Activated T-cell treated with anti-CD3 and anti-CD28 coated beads, Interleukin-2, amount 50 U/mL, for 24 hours (primary cell): ENCODE data around the gene C2orf15.
"Not testable (repeated sequence)": the region's sequence is repeated elsewhere in the genome, so short reads cannot be mapped to it uniquely, and the experiment has no call there.

Experiments used
- DNase-seq: peaks from one replicate; pipeline ENCODE4 v3.0.0-alpha.2; 2020
- H3K27ac Mint-ChIP-seq: 2 replicates; pipeline ENCODE4 v1.8.0; 2020; ENCODE audit warnings: mild to moderate bottlenecking, mixed read lengths
- H3K27me3 Mint-ChIP-seq: 2 replicates; pipeline ENCODE4 v1.8.0; 2020; ENCODE audit warnings: mixed read lengths
- H3K36me3 Mint-ChIP-seq: 2 replicates; pipeline ENCODE4 v1.8.0; 2020; ENCODE audit warnings: low read depth, mixed read lengths
- H3K4me1 Mint-ChIP-seq: 2 replicates; pipeline ENCODE4 v1.8.0; 2020; ENCODE audit warnings: low read depth, mixed read lengths
- H3K4me3 Mint-ChIP-seq: 2 replicates; pipeline ENCODE4 v1.8.0; 2020; ENCODE audit warnings: mild to moderate bottlenecking, moderate library complexity, mixed read lengths
- H3K9me3 Mint-ChIP-seq: 2 replicates; pipeline ENCODE4 v1.8.0; 2020; ENCODE audit warnings: mixed read lengths

C2orf15 gene

GRCh38 chr2:99141110-99142108 lies at the start of gene C2orf15:
C2orf15 (plus strand) TSS chr2:99141707; CDS start chr2:99150559, 8,852 bp downstream.
- Mint-ChIP-seq H3K9me3 (peaks cover 3% of the 10 kb centered on the region), H3K27me3 (no peaks in the 10 kb centered on the region), H3K36me3 (peaks cover 16% of the 10 kb centered on the region), H3K4me3 (peak within 1 kb of the TSS; percentile 96), H3K27ac (peak within 1 kb of the TSS; percentile 96), H3K4me1 (peaks cover 24% of the 10 kb centered on the region)
- DNase-seq: peak; percentile 99

- Mint-ChIP-seq H3K27ac (peak overlapping the region; percentile 31), H3K4me1 (peaks cover 14% of the 10 kb centered on the region), H3K4me3 (no peak overlapping the region)
These were observed 44.8 kb upstream of the C2orf15 start for GRCh38 chr2:99096728-99097127.

GRCh38 chr2:99101697-99102096 lies 39.8 kb upstream of the C2orf15 start:
- DNase-seq: no peak
- Mint-ChIP-seq H3K27ac (no peak overlapping the region), H3K36me3 (peaks cover 3% of the 10 kb centered on the region), H3K4me3 (no peak overlapping the region), H3K4me1 (peaks cover 10% of the 10 kb centered on the region), H3K9me3 (no peaks in the 10 kb centered on the region), H3K27me3 (no peaks in the 10 kb centered on the region)

More at GRCh38 chr2:99096728-99097127, 44.8 kb upstream of the C2orf15 start:
- DNase-seq: no peak
- Mint-ChIP-seq H3K9me3 (peaks cover 9% of the 10 kb centered on the region), H3K36me3 (no peaks in the 10 kb centered on the region), H3K27me3 (no peaks in the 10 kb centered on the region)

GRCh38 chr2:99104006-99104405 lies 37.5 kb upstream of the C2orf15 start:
- peaks cover 7% of the 10 kb centered on the region for H3K4me1 Mint-ChIP-seq
- H3K9me3 Mint-ChIP-seq: no peaks in the 10 kb centered on the region
- peaks cover 3% of the 10 kb centered on the region for H3K36me3 Mint-ChIP-seq
- H3K4me3 Mint-ChIP-seq: no peak overlapping the region
- DNase-seq: no peak
- no peaks in the 10 kb centered on the region for H3K27me3 Mint-ChIP-seq
- no peak overlapping the region for H3K27ac Mint-ChIP-seq

- Mint-ChIP-seq H3K27me3 (no peaks in the 10 kb centered on the region), H3K9me3 (no peaks in the 10 kb centered on the region), H3K4me3 (no peak overlapping the region), H3K27ac (no peak overlapping the region), H3K36me3 (peaks cover 3% of the 10 kb centered on the region), H3K4me1 (no peaks in the 10 kb centered on the region)
- DNase-seq: no peak
These were observed 34.6 kb upstream of the C2orf15 start for GRCh38 chr2:99106913-99107312.

- H3K4me1 Mint-ChIP-seq: no peaks in the 10 kb centered on the region
- no peaks in the 10 kb centered on the region for H3K36me3 Mint-ChIP-seq
- no peaks in the 10 kb centered on the region for H3K9me3 Mint-ChIP-seq
- no peak for DNase-seq
- H3K27me3 Mint-ChIP-seq: no peaks in the 10 kb centered on the region
- H3K27ac Mint-ChIP-seq: no peak overlapping the region
- H3K4me3 Mint-ChIP-seq: no peak overlapping the region
These were observed 30.3 kb upstream of the C2orf15 start for GRCh38 chr2:99111236-99111635.

GRCh38 chr2:99111945-99112344 lies 29.6 kb upstream of the C2orf15 start:
- H3K27me3 Mint-ChIP-seq: no peaks in the 10 kb centered on the region
- no peak overlapping the region for H3K27ac Mint-ChIP-seq
- H3K36me3 Mint-ChIP-seq: no peaks in the 10 kb centered on the region
- DNase-seq: no peak
- no peak overlapping the region for H3K4me3 Mint-ChIP-seq
- H3K4me1 Mint-ChIP-seq: no peaks in the 10 kb centered on the region
- H3K9me3 Mint-ChIP-seq: no peaks in the 10 kb centered on the region

GRCh38 chr2:99112617-99113016 lies 28.9 kb upstream of the C2orf15 start:
- no peaks in the 10 kb centered on the region for H3K9me3 Mint-ChIP-seq
- no peaks in the 10 kb centered on the region for H3K36me3 Mint-ChIP-seq
- no peak overlapping the region for H3K27ac Mint-ChIP-seq
- no peaks in the 10 kb centered on the region for H3K27me3 Mint-ChIP-seq
- H3K4me3 Mint-ChIP-seq: no peak overlapping the region
- no peaks in the 10 kb centered on the region for H3K4me1 Mint-ChIP-seq
- no peak for DNase-seq

GRCh38 chr2:99127981-99128380 lies 13.5 kb upstream of the C2orf15 start:
- H3K4me1 Mint-ChIP-seq: no peaks in the 10 kb centered on the region
- no peak for DNase-seq

GRCh38 chr2:99135044-99135556 lies 6.4 kb upstream of the C2orf15 start:
- H3K36me3 Mint-ChIP-seq: peaks cover 52% of the 10 kb centered on the region
- H3K27me3 Mint-ChIP-seq, H3K4me3 Mint-ChIP-seq, DNase-seq, H3K27ac Mint-ChIP-seq, H3K4me1 Mint-ChIP-seq: not testable (repeated sequence)
- H3K9me3 Mint-ChIP-seq: peaks cover 31% of the 10 kb centered on the region

More at GRCh38 chr2:99127981-99128380, 13.5 kb upstream of the C2orf15 start:
- H3K9me3 Mint-ChIP-seq: peaks cover 60% of the 10 kb centered on the region
- H3K27me3 Mint-ChIP-seq: no peaks in the 10 kb centered on the region
- peaks cover 67% of the 10 kb centered on the region for H3K36me3 Mint-ChIP-seq
- no peak overlapping the region for H3K27ac Mint-ChIP-seq
- no peak overlapping the region for H3K4me3 Mint-ChIP-seq

GRCh38 chr2:99139003-99139402 lies 2.5 kb upstream of the C2orf15 start:
- peaks cover 24% of the 10 kb centered on the region for H3K4me1 Mint-ChIP-seq
- peaks cover 6% of the 10 kb centered on the region for H3K9me3 Mint-ChIP-seq
- H3K36me3 Mint-ChIP-seq: peaks cover 33% of the 10 kb centered on the region
- no peak overlapping the region for H3K4me3 Mint-ChIP-seq
- no peaks in the 10 kb centered on the region for H3K27me3 Mint-ChIP-seq
- no peak overlapping the region for H3K27ac Mint-ChIP-seq
- DNase-seq: no peak

GRCh38 chr2:99140056-99140859 lies 1.2 kb upstream of the C2orf15 start:
- DNase-seq: no peak
- Mint-ChIP-seq H3K27me3 (no peaks in the 10 kb centered on the region), H3K36me3 (peaks cover 22% of the 10 kb centered on the region), H3K27ac (peak overlapping the region; percentile 96), H3K9me3 (peaks cover 3% of the 10 kb centered on the region), H3K4me3 (peak overlapping the region; percentile 96), H3K4me1 (peaks cover 24% of the 10 kb centered on the region)

- H3K9me3 Mint-ChIP-seq: peaks cover 3% of the 10 kb centered on the region
- peaks cover 24% of the 10 kb centered on the region for H3K4me1 Mint-ChIP-seq
- no peak for DNase-seq
- peaks cover 18% of the 10 kb centered on the region for H3K36me3 Mint-ChIP-seq
- peak overlapping the region; percentile 96 for H3K4me3 Mint-ChIP-seq
- peak overlapping the region; percentile 96 for H3K27ac Mint-ChIP-seq
- no peaks in the 10 kb centered on the region for H3K27me3 Mint-ChIP-seq
These were observed 722 bp upstream of the C2orf15 start for GRCh38 chr2:99140860-99141109.

GRCh38 chr2:99150706-99151105 lies 9.2 kb downstream of the C2orf15 start:
- no peak for DNase-seq
- H3K4me3 Mint-ChIP-seq: no peak overlapping the region

More at GRCh38 chr2:99150706-99151105, 9.2 kb downstream of the C2orf15 start:
- Mint-ChIP-seq H3K4me1 (peaks cover 10% of the 10 kb centered on the region), H3K36me3 (peaks cover 25% of the 10 kb centered on the region), H3K9me3 (no peaks in the 10 kb centered on the region), H3K27ac (peak overlapping the region; percentile 44), H3K27me3 (no peaks in the 10 kb centered on the region)
